Measurements from ENCODE around the gene DNAI1.
"Not testable (repeated sequence)": the region's sequence is repeated elsewhere in the genome, so short reads cannot be mapped to it uniquely, and the experiment has no call there.

DNAI1 gene

DNA sequence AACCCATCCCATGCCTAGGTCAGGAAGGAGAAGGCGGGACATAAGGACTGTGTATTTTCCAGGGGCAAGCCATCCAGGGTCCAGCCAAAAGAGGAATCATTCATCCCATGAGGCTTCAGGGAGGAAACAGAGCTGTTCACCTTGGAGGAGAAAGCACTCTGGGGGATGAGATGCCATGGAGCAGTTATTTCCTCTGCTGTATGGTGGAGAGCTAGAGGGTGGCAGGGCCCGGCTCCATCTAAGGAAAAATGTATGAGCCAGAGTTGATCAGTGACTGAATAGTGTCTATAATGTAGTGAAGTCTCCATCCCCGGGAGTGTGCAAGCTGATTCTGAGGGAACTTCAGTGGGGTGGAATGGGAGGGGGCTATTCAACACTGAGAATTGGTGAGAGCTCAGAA is 56.2 kb downstream of the DNAI1 start:
- DNase-seq: no peak

DNA sequence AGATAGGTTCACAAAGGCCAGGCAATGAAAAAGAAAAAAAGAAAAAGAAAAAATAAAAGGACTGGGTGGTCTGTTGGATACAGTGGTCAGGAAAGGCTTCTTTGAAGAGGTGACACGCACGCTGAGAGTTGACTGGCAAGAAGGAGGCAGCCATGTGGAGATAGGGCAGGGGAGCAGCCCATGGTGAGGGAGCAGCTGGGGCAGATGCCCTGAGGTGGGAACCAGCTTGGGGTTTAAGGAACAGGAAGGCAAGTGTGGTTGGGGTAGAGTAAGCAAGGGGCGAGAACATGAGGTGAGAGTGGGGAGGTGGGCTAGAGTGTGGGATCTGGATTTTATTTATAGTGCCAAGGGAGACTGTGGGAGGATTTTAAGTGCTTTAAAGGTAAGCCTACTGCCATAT is 57.4 kb downstream of the DNAI1 start:
- DNase-seq: no peak

DNA sequence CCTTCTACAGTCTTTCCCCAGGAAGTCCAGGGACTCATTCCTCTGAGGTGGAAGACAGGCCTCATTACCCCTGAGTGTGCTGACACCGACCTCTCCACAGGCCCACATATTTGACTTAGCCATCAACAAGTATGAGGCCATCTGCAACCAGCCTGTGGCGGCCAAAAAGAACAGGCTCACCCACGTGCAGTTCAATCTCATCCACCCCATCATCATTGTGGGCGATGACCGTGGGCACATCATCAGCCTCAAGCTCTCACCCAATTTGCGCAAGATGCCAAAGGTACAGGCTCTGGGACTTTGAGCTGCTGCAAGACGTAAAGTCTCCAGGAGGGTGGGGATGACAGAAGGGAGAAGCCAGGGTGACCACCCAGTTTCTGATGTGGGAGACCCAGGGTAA is 58.6 kb downstream of the DNAI1 start:
- no peak for DNase-seq

DNA sequence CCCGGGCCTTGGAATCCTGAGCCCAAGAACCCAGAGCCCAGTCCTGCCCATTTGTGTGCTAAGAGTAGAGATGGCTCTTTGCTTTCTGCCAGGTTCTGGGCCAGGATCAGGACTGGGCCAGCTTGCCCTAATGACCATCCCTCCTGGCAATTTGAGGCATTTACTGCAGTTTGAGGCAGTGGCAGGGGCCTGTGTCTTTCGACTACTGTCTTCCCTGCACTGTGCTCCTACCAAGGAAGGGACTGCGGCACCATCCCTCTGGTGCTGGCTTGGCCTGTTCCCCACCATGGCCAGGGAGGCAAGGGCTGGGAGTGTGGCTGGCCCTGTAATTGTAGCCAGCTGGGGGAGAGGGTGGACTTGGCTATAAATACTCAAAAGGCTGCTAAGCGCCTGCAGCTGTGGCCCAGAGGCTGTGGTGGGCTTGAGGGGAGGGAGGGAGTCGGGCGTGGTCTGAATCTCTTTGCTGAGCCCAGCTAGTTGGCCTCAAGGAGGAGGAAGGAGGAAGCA is 59.6 kb downstream of the DNAI1 start:
- no peak for DNase-seq

DNA sequence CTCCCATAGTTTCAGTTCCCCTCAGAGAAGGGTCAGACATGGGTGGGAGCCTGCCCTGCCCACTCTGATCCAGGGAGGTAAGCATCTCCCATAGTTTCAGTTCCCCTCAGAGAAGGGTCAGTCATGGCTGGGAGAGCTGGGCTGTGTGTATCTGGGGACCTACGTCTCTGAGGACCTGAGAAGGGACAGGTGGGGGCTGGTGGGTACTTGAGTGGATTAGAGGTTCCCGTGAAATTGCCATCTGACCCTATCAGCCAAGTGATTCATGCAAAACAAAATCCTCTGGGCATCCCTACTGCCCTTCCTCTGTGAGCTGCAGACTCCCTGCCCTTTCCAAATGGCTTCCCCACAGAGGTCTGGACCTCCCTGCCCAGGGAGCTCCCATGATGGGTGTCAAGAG is 60.3 kb downstream of the DNAI1 start:
- DNase-seq: no peak

DNA sequence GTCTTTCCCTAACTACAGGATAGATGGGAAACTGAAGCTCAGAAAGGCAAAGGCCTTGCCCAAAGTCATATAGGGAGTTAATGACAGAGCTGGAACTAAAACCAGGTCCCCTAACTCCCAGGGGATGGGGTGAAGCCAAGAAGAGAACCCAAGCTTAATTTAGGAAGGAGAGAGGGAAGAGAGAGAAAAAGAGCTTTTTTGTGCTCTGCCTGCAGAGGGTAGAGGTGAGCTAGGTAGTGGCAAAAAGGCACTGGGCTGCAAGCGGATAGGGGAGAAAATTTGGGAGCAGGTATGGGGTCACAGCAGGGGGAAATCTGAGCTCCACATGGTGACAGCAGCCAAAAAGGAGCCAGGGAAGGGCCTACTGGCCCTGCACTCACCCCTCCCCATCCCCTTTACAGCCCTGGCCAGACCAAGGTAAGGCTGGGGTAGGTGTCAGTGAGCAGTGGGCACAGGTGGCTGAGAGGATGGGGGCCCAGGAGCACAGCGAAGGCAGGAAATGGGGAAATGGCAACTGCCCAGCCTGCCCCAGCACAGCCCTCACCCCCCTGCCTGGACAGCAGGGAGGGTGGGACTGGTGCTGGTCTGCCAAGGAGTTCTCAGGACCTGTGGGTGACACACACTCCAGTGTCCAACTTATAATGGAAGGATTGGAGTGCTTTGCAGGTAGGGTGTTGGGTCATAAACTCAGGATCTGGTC is 60.9 kb downstream of the DNAI1 start:
- DNase-seq: no peak

DNA sequence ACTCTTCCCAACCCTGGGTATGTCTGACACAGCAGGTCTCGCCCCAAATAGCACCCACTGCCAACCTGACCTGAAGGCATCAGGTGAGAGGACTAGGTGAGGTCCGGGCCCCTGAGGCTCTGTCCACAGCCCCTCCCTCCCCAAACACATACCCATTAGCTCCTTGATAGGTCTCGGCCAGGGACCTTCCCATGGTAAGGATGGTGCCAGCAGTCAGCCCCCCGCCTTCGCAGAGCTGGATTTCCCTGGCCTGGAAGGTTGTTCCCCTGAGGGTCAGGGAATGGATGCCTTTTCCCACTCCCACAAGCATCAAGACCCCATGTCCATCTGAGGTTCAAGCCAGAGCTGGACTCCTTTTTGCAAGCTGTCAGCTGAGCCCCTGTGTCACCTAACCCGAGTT is 61.5 kb downstream of the DNAI1 start:
- DNase-seq: no peak

DNA sequence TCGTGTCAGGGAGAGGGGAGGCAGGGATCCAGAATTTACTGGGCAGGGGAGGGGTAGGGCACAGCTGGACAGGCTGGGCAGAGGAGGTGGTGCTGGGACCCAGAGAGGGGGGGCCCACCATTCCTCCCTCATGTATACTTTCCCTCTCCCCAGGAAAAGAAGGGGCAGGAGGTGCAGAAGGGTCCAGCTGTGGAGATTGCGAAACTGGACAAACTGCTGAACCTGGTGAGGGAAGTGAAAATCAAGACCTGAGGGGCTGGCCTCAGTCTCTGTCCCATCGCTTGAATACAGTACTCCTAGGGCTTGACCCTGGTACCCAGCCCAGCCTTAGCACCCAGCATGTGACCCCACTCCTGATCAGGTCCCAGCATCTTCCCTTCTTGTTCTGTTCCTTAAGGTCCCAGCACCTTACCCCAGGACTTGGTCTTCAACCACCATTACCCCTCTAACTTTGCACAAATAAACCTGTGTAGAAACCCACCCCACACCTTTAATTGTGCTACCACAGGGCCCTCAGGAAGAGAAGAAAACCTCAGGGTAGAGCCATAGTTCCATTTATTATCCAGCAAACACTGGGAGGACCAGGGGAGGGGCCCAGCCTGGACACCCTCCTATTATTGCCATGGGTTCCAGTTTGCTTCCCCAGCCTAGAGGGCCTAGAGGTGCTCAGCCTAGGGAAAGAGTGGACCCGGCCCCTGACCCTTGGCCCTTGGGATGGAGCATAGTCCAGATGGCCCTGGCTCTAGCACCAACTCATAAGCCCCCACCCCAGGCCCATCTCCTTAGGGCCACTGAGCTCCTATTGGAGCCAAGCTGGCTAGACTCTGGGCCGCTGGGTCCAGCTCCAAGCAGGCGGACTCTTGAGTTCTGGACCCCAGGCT is 62.1 kb downstream of the DNAI1 start:
- DNase-seq: no peak

DNA sequence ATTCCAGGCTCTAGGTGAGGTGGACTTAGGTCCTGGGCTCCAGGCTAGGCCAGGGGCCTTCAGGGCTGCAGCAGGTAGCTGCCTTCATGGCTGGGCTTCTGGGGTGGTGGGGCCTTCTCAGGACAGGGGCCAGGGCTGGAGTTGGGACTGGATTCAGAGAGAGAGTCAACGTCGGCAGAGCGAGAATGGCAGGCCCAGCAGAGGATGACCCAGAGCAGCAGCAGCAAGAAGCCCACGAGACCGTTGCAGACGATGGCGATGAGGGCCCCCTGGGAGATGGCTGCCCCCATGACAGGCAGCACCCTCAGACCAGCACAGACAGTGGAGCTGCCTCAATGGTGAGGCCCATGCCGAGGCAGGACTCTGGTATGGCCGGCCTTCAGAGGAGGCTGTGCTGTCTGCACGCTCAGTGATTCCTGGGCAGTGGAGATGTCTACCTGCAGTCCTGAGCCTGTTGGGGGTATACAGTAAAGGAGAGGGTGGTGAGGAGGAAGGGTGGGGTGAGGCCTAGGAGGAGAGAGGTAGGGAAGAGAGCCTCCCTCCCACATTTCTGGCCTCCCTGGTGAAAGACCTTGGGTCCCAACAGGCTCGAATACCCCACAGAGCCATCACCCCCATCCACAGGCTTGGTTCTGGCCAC is 62.9 kb downstream of the DNAI1 start:
- DNase-seq: no peak

DNA sequence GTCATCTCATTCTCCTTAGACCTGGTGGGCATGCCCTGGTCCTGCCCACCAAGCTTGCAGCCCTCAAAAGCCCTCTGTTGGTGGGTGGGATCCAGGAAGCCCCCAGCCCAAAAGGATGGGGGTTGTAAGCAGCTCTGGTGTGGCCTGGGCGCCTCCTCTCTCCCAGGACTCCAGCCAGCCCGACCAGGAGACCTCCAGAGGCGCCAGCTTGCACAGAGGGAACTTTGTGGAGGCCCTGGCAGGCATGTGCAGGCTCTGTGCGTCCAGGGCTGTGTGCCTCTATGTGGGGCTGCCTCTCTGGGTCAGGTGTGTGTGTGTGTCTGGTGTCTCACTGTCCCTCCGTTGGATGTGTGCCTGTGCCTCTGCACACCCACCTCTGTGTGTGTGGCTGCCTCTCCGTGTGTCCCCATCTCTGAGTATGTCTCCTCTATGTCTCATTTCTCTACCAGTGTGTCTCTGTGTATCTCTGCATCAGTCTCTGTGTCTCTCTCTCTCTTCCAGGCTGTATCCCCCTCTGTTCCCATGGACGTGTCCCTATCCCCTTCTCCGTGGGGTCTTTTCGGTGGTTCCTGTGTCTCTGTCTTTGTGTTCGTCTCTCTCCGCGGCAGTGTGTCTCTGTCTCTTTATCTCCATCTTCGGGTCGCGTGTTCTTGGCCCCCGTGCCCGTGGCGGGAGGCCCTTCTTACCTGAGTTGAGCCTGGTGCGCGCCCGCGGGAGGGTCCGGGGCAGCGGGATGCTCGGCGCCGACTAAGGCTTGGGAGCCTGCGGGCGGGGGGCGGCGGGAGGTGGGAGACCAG is 63.7 kb downstream of the DNAI1 start:
- DNase-seq: no peak

DNA sequence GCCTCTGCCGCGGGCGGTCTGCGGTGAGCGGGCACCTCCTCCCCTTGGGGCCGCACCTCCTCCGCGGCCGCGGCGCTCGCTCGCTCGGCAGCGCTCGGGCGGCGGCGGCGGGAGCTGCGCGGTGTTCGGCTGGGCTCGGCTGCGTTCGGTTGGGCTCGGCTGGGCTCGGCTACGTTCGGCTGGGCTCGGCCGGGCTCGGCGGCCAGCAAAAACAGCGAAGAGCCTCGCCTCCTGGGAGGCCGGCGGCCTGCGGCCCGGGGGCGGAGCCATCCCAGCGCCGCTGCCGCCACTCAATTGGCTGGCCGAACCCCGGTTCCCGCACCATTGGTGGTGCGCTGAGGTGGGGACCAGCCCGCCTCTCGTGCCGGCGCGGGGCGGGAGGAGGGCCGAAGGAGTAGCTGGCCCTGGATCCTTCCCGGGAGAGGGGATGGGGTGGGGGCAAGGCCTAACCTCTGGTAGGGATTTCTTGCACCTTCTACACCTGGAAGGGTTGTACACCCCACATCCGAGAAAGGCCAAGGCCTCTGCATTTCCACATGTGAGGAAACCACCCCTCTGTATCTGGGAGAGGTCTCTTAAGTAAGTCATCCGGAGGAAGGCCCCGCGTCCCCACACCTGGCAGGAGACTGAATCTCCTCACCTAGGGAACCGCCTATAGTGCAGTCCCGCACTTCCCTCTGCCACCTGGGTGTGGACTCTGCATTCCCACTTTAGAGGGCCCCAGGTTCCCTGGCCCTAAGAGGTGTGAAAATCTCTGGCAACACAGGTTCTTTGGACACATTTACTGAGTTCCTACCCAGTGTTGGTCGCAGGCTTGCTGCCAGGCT is 64.6 kb downstream of the DNAI1 start, which contains the start of gene ENHO:
TSS of gene ENHO (minus strand) at position 20 of the 827 bp plus-strand sequence. CDS start 1,295 bp downstream, outside the sequence.
- peak; percentile 98 for DNase-seq

DNA sequence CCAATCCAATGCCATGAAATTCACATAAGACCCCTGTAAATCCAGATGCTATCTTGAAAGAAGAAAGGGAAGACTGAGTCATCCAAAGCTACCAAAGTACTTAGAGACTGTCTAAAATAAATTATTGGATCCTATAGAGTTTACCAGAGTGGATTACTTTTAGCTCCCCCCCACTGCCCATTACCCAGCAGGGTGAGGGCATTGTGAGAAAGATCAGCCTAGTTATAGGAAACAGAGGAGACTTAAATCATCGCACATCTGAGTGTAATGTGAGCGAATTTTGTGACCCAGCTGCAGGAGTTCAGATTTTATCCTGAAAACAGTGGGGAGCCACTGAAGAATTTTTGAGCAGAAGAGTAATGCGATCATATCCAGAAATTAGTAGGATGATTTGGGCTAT is 65.7 kb downstream of the DNAI1 start:
- DNase-seq: no peak

DNA sequence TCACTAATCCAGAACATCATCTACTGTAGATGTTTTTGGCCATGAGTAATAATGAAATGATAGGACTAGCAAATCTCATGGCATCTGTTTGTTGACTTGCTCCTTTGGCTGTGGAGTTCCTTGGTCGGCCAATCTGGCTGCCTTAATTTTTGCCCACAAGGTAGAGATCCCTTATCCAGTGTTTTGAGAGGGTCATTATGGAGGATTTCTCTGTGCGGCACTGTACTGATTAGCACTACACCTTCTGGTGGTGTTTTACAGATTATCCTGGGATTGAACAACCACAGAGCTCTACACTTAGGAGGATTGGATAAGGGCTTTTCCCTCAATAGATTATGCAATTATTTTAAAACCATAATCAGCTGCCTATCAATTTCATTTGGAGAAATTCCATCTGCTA is 67.4 kb downstream of the DNAI1 start:
- DNase-seq: no peak

DNA sequence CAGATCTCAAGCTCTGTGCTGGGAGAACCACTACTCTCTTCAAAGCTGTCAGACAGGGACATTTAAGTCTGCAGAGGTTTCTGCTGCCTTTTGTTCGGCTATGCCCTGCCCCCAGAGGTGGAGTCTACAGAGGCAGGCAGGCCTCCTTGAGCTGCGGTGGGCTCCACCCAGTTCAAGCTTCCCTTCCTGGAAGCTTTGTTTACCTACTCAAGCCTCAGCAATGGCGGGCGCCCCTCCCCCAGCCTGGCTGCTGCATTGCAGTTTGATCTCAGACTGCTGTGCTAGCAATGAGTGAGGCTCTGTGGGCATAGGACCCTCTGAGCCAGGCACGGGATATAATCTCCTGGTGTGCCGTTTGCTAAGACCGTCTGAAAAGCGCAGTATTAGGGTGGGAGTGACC is 73.4 kb downstream of the DNAI1 start:
- DNase-seq: not testable (repeated sequence)

DNA sequence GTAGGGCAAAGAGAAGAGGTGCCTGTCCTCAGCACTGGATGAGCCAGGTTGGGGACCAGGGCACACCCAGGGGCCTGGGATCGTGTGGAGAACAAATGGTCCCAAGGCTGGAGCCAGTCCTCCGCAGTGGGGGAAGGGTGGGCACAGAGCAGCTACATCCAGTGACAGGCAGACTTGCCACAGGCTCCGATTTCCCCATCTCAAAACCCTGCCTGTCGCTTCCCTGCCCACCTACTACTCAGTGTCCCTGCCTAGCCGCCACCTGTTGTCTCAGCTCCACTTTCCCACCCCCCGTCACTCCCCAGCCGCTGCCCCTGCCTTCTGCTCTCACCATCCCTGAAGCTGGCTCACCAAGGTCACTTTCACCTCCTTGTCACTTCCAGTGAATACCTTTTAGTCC is 78.1 kb downstream of the DNAI1 start:
- no peak for DNase-seq

DNA sequence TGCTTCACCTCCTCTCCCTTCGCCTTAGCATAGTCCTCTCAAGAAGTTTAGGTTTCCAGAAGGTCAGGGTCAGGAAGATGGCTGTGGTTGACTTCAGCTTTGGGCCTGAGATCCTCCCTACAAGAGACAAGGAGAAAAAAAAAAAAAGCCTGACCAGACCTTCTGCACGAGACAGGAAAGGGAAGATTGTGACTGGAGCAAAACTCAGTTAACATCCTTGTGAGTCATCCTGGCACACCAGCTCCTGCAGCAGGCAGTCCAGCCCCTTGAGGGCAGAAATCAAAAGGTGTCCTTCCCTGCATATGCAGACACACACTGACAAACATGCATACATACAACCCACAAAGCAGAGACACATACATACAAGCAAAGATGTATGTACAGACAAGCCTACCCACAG is 82.2 kb downstream of the DNAI1 start:
- DNase-seq: no peak

DNA sequence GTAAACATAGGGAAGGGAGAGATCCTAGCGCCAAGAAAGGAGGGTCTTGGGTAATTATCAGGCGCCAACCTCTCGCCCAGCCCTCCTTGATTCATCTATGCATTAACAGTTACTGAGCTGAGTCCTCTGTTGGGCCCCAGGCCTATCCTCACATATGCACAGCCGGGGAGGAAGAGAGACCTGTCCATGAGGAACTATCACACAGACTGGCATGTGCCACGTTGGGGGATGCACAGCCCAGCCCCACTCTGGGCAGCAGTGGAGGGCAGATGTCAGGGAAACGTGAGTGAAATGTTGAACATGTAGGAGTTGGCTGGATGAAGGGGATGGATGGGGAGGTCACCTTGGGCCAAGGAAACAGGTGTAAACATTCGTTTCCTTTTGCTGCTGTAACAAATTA is 82.9 kb downstream of the DNAI1 start:
- DNase-seq: no peak

DNA sequence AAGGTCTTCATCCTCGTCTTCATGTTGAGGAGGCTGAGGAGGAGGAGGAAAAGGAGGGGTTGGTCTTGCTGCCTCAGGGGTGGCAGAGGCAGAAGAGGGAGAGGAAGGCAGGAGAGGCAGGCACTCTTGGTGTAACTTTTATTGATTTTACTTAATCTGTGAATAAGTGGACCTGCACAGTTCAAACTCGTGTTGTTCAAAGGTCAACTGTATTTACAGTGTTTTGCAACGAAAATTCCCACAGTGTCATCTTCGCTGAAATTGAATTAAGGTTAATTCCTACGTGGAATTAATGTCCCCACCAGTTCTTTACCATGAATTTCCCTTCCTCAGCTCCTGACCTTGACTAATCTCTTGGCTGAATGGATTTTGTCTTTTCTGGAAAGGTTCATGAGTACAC is 85.4 kb downstream of the DNAI1 start:
- DNase-seq: no peak

DNA sequence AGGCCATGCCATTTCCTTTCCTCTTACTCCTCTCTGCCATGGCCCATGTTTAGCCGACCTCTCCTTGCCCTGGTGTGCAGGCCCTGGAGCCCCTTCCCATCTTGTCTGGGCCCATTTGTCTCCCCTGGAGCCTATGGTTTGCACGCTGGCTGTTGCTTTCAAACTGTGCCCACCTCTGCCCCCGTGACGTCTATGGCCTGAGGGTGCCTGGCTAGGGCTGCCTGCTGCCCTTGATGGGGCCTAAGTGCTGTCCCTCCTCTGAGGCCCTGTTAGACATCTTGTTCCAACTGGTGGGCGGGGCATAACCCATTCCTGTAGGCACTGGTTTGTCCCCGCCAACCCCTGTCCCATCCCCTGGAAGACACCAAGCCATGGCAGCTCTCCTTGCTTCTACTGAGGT is 86.9 kb downstream of the DNAI1 start:
- no peak for DNase-seq

DNA sequence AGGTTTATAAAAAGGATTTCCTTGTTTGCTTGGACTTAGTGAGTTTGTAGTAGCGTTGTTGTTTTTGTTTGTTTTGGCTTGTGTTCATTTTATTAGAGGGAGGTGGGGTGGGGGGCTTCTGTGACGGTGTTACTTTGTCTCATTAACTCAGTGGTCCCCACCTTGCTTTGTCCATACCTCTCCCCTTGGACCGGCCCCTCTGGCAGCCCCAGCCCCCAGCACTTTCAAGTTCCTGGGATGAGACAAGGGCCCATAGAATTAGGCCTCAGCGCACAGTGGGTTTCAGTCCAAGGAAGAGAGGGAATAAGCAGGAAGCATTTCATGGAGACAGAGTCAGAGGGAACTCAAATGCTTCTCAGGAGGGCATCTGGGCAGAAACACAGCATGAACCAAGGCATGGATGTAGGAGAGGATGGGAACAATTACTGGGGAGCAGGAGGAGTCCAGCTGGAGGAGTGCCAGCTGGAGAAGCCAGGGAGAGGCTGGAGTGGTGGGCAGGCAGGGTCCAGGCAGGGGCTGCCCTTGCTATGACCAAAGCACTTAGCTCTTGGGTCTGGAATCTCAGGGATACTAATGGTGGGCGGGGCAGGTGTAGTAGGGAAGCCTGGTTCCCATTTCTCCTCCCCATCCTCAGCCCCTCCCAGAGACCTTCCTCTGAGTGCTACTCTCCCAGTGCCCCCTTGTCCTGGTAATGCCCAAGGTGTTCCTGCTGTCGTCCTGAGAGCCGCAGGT is 87.7 kb downstream of the DNAI1 start:
- DNase-seq: no peak

Data from activated CD8-positive, alpha-beta memory T cell treated with anti-CD3 and anti-CD28 coated beads for 24 hours (primary cell).